Measurements from ENCODE around the gene ESRRG. TPM values are rescaled to one million over a fixed set of nuclear protein-coding genes. Genes with fewer than 3 reads are reported as not detected.

ESRRG gene
- total RNA-seq, 4 donors from 2014 or later, result 1.9 to 6.8 (median 3.2) TPM; not detected in 1

- ATAC-seq, result no peak
- 40 to 83% methylated on average over 6 to 8 of the region's 8 CpGs for WGBS, 2 donors (ENCODE audit: low coverage in 1 of 2)
- Histone ChIP-seq H3K36me3 (no peaks in the 10 kb centered on the region), H3K9me3 (no peaks in the 10 kb centered on the region), H3K4me3 (no peak overlapping the region), H3K27me3 (no peaks in the 10 kb centered on the region), H3K27ac (no peak overlapping the region), H3K4me1 (no peaks in the 10 kb centered on the region)
- TF ChIP-seq POLR2AphosphoS5 (IDR thresholded peaks at IDR 0.05) (no peak), POLR2A (IDR thresholded peaks at IDR 0.05) (no peak), EP300 (IDR thresholded peaks at IDR 0.05) (no peak)
- TF ChIP-seq, protein P1, sequence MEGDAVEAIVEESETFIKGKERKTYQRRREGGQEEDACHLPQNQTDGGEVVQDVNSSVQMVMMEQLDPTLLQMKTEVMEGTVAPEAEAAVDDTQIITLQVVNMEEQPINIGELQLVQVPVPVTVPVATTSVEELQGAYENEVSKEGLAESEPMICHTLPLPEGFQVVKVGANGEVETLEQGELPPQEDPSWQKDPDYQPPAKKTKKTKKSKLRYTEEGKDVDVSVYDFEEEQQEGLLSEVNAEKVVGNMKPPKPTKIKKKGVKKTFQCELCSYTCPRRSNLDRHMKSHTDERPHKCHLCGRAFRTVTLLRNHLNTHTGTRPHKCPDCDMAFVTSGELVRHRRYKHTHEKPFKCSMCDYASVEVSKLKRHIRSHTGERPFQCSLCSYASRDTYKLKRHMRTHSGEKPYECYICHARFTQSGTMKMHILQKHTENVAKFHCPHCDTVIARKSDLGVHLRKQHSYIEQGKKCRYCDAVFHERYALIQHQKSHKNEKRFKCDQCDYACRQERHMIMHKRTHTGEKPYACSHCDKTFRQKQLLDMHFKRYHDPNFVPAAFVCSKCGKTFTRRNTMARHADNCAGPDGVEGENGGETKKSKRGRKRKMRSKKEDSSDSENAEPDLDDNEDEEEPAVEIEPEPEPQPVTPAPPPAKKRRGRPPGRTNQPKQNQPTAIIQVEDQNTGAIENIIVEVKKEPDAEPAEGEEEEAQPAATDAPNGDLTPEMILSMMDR (IDR thresholded peaks at IDR 0.05), result no peak
Measured at GRCh38 chr1:216758161-216758560, 34.9 kb upstream of the ESRRG start.

- Histone ChIP-seq H3K36me3 (no peaks in the 10 kb centered on the region), H3K9me3 (no peaks in the 10 kb centered on the region), H3K27ac (no peak overlapping the region), H3K4me1 (no peaks in the 10 kb centered on the region), H3K4me3 (no peak overlapping the region), H3K27me3 (no peaks in the 10 kb centered on the region)
- TF ChIP-seq POLR2AphosphoS5 (IDR thresholded peaks at IDR 0.05) (no peak), EP300 (IDR thresholded peaks at IDR 0.05) (no peak), POLR2A (IDR thresholded peaks at IDR 0.05) (no peak)
- TF ChIP-seq, protein P1 (IDR thresholded peaks at IDR 0.05), result no peak
- 78 to 83% methylated on average over 1 of the region's 1 CpG for WGBS, 2 donors (ENCODE audit: low coverage in 1 of 2)
- no peak for ATAC-seq
Measured at GRCh38 chr1:216757110-216757509, 33.9 kb upstream of the ESRRG start.

DNA sequence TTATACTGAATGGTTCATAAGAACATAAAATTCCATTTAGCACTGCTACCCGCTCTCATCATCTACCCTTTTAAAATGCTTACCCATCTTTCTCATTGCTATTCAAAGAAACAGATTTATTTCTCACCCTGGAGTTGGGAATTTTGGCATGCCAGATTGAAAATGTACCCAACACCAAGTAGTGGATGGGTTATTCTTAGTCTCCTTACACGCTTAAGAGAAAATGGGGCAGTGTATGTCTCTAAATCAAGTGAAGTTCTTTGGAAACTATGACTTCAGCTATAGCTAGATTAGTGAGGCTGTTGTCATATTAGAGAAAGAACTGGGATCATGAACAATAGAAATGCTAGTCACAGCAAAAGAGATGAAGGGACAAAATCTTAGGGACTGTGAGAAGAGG is 27.7 kb upstream of the ESRRG start:
- TF ChIP-seq EP300 (IDR thresholded peaks at IDR 0.05), result no peak
- TF ChIP-seq, protein P1 (IDR thresholded peaks at IDR 0.05), result no peak
- no peak for TF ChIP-seq POLR2A (IDR thresholded peaks at IDR 0.05)
- TF ChIP-seq POLR2AphosphoS5 (IDR thresholded peaks at IDR 0.05), result no peak
- peak overlapping the region in 2 of 4 donors; percentile 33 to 40 for H3K27ac ChIP-seq
- H3K4me3 ChIP-seq, result no peak overlapping the region
- peaks cover 0 to 26% (median 0%) of the 10 kb centered on the region in 3 donors for H3K4me1 ChIP-seq
- no peak for ATAC-seq
- 67 to 95% methylated on average over 2 of the region's 2 CpGs for WGBS, 2 donors (ENCODE audit: low coverage in 1 of 2)
- no peaks in the 10 kb centered on the region for H3K27me3 ChIP-seq
- no peaks in the 10 kb centered on the region for H3K36me3 ChIP-seq
- no peaks in the 10 kb centered on the region for H3K9me3 ChIP-seq

- Histone ChIP-seq H3K36me3 (no peaks in the 10 kb centered on the region), H3K27me3 (no peaks in the 10 kb centered on the region), H3K27ac (peak overlapping the region in 3 of 4 donors; percentile 7 to 24 (median 21)), H3K9me3 (no peaks in the 10 kb centered on the region), H3K4me1 (peaks cover 0 to 26% (median 0%) of the 10 kb centered on the region in 3 donors), H3K4me3 (no peak overlapping the region)
- 0 to 10% methylated on average over 3 of the region's 3 CpGs for WGBS, 2 donors (ENCODE audit: low coverage in 1 of 2)
- TF ChIP-seq, protein P1 (IDR thresholded peaks at IDR 0.05), result peak; percentile 44 to 82 (median 64)
- no peak for TF ChIP-seq POLR2AphosphoS5 (IDR thresholded peaks at IDR 0.05)
- TF ChIP-seq POLR2A (IDR thresholded peaks at IDR 0.05), result no peak
- TF ChIP-seq EP300 (IDR thresholded peaks at IDR 0.05), result no peak
- peak; percentile 53 for ATAC-seq
Measured at GRCh38 chr1:216750031-216750627, 26.9 kb upstream of the ESRRG start.

DNA sequence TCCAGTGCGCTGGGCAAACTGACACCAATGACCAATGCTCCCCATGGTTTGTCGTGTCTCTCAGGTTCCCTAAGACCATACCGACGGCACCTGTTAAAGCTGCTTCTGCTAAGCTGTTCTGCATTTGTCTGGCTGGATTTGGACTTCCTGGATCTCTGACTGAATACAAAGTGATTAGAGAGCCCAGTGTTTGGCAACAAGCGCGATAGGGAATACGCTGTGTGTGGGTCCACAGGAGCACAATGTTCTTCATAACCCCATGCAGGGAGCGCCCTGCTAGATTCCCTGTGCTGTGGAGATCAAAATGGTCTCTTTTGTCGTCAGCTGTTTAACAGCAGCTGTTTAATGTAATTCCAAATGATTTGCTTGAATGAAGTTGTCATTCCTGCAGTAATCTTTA is 26.0 kb upstream of the ESRRG start:
- 88 to 90% methylated on average over 6 to 8 of the region's 9 CpGs for WGBS, 2 donors (ENCODE audit: low coverage in 1 of 2)
- Histone ChIP-seq H3K4me3 (no peak overlapping the region), H3K27me3 (no peaks in the 10 kb centered on the region), H3K4me1 (peaks cover 0 to 26% (median 0%) of the 10 kb centered on the region in 3 donors), H3K36me3 (no peaks in the 10 kb centered on the region), H3K9me3 (no peaks in the 10 kb centered on the region), H3K27ac (peak overlapping the region in 2 of 4 donors; percentile 7 to 35)
- TF ChIP-seq POLR2AphosphoS5 (IDR thresholded peaks at IDR 0.05), result no peak
- TF ChIP-seq POLR2A (IDR thresholded peaks at IDR 0.05), result no peak
- TF ChIP-seq, protein P1 (IDR thresholded peaks at IDR 0.05), result no peak
- TF ChIP-seq EP300 (IDR thresholded peaks at IDR 0.05), result no peak
- no peak for ATAC-seq
